ENCODE measurements around the gene CHPF2. TPM values are rescaled to one million over a fixed set of nuclear protein-coding genes. Genes with fewer than 3 reads are reported as not detected.
A peak's percentile ranks its signal among the peaks of the same experiment; 100 is the strongest.

CHPF2 gene, protein sequence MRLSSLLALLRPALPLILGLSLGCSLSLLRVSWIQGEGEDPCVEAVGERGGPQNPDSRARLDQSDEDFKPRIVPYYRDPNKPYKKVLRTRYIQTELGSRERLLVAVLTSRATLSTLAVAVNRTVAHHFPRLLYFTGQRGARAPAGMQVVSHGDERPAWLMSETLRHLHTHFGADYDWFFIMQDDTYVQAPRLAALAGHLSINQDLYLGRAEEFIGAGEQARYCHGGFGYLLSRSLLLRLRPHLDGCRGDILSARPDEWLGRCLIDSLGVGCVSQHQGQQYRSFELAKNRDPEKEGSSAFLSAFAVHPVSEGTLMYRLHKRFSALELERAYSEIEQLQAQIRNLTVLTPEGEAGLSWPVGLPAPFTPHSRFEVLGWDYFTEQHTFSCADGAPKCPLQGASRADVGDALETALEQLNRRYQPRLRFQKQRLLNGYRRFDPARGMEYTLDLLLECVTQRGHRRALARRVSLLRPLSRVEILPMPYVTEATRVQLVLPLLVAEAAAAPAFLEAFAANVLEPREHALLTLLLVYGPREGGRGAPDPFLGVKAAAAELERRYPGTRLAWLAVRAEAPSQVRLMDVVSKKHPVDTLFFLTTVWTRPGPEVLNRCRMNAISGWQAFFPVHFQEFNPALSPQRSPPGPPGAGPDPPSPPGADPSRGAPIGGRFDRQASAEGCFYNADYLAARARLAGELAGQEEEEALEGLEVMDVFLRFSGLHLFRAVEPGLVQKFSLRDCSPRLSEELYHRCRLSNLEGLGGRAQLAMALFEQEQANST
- 37.1 TPM for polyA plus RNA-seq (2012; ENCODE audit: insufficient read depth, insufficient read length, low read depth)

DNA sequence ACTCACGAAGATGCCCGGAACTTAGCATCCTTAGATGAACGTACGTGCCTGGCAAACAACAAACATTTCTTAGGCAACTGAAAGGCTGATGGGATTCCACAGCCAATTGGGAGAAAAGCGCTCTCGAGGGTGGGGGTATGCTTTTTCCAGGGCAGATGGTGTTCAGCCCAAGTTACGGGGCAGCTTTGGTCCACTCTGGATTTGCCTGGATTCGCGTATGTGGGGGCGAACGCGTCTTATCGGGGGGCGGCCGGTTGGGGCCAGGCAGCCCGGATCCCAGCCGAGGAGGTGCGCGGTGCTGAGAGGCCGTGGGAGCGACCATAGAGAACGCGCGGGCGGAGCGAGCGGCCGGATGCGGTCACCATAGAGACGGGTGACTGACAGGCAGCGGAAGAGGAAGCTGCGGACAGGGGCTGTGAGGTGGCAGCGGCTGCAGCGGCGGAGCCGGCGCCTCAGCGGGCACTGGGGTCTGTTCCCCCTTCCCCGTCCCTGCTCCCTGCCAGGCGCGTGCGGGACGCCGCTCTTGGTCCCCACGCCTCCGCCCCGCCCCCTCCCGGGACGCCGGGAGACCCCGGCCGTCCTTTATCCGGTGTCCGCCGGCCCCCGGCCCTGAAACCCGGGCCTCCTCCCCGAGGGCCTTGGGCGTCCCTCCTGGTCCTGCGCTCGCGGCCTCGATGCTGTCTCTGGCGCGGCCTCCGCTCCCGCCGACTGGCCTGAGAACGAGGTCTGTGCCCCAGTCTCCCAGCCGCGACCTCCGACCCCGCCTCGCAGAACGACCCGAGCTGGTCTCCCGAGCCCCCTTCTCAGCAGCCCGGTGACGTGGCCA is at the start of gene CHPF2:
Gene CHPF2, plus strand, starts transcription at position 393 of the 826 bp plus-strand sequence. CDS start 1,529 bp downstream, outside the sequence.
- Histone ChIP-seq H3K4me1 (peaks cover 6% of the 10 kb centered on the region), H3K27me3 (no peaks in the 10 kb centered on the region), H3K4me3 (ENCODE audit: low read depth, low read length) (peak within 1 kb of the TSS; percentile 98), H3K9me3 (no peaks in the 10 kb centered on the region), H3K36me3 (peaks cover 39% of the 10 kb centered on the region)
- DNase-seq: peak; percentile 94
- TF ChIP-seq, protein P1, sequence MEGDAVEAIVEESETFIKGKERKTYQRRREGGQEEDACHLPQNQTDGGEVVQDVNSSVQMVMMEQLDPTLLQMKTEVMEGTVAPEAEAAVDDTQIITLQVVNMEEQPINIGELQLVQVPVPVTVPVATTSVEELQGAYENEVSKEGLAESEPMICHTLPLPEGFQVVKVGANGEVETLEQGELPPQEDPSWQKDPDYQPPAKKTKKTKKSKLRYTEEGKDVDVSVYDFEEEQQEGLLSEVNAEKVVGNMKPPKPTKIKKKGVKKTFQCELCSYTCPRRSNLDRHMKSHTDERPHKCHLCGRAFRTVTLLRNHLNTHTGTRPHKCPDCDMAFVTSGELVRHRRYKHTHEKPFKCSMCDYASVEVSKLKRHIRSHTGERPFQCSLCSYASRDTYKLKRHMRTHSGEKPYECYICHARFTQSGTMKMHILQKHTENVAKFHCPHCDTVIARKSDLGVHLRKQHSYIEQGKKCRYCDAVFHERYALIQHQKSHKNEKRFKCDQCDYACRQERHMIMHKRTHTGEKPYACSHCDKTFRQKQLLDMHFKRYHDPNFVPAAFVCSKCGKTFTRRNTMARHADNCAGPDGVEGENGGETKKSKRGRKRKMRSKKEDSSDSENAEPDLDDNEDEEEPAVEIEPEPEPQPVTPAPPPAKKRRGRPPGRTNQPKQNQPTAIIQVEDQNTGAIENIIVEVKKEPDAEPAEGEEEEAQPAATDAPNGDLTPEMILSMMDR (IDR thresholded peaks at IDR 0.05; ENCODE audit: low read depth, low read length): no peak

DNA sequence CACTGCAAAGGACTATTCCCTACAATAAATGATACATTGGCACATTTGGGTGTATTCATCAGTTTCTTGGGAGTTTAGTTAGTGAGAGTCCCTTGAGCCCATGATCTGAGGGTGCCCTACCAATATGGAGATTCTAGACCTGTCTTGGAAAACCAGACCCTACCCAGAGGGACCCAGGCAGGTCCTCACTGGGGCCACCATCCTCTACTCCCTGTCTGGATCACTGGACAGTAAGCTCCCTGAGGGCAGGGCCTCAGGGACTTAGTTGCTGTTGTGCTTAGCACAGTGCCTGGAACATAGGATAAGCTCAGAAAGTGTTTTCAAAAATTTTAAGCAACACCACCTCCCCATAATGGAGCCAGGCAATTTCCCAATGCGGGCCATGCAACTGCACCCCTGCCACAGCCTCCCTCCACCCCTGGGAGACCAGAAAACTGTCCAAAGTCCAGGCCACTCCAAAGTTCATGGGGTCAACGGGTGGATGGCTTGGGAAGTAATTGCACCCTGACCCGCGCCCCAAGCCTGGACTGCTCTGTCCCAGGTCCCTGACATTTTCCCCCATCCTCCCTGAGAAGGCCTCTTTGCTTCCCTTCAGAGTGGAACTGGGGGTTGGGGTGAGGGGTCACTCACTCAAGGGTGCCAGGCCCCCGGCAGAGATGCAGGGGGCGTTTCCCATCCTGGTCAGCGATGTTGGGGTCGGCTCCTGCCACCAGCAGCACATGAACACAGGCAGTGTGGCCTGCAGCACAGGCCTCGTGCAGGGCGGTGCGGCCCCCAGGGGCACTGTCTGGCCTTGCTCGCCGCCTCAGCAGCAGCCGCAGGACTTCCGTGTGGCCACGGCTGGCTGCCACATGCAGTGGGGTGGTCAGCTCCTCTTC is 46.3 kb upstream of the CHPF2 start:
- Histone ChIP-seq H3K27me3 (no peaks in the 10 kb centered on the region), H3K36me3 (no peaks in the 10 kb centered on the region), H3K4me3 (ENCODE audit: low read depth, low read length) (no peak overlapping the region), H3K4me1 (no peaks in the 10 kb centered on the region), H3K9me3 (no peaks in the 10 kb centered on the region)
- TF ChIP-seq, protein P1 (IDR thresholded peaks at IDR 0.05; ENCODE audit: low read depth, low read length): no peak
- DNase-seq: no peak

DNA sequence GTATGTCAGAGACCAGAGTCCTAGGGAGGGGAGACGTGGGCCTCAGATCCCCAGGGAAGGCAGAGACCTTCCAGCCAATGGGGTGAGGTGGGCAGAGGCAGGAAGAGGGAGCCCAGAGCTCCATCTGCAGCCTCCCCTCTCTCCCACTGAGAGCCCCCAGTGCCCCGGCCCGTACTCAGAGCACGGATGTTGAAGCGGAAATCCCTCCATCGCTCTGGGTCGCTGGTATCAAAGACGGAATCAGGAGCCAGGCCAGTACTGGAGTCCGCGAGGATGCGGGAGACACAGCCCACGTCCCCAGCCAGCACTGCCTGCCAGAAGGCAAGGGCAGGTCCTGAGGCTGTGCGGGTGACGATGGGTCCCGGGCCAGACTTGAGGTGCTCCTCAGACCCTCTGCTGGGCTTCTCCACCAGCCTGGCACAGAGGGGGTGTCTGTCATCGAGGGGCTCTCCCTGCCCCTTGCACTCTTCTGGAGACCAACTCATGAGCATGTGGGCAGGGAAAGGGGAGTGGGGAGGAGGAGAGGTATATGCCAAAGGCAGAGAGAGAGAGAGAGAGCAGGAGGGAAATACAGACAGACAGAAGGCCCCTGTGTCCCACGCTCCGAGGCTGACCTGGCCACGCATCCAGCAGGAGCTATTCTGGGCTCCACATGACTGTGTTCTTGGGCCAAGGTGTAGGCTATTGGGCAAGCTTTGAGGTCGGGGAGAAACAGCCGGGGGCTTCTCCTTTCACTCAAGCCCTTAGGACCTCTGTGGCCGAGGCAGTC is 45.5 kb upstream of the CHPF2 start, which contains the start of gene ASB10:
Gene ASB10, minus strand, starts transcription at position 611 of the 769 bp plus-strand sequence. Its CDS starts 120 bp downstream, at position 491.
- Histone ChIP-seq H3K27me3 (no peaks in the 10 kb centered on the region), H3K4me3 (ENCODE audit: low read depth, low read length) (no peak within 1 kb of the TSS), H3K9me3 (no peaks in the 10 kb centered on the region), H3K36me3 (no peaks in the 10 kb centered on the region), H3K4me1 (no peaks in the 10 kb centered on the region)
- no peak for DNase-seq
- TF ChIP-seq, protein P1 (IDR thresholded peaks at IDR 0.05; ENCODE audit: low read depth, low read length): no peak

DNA sequence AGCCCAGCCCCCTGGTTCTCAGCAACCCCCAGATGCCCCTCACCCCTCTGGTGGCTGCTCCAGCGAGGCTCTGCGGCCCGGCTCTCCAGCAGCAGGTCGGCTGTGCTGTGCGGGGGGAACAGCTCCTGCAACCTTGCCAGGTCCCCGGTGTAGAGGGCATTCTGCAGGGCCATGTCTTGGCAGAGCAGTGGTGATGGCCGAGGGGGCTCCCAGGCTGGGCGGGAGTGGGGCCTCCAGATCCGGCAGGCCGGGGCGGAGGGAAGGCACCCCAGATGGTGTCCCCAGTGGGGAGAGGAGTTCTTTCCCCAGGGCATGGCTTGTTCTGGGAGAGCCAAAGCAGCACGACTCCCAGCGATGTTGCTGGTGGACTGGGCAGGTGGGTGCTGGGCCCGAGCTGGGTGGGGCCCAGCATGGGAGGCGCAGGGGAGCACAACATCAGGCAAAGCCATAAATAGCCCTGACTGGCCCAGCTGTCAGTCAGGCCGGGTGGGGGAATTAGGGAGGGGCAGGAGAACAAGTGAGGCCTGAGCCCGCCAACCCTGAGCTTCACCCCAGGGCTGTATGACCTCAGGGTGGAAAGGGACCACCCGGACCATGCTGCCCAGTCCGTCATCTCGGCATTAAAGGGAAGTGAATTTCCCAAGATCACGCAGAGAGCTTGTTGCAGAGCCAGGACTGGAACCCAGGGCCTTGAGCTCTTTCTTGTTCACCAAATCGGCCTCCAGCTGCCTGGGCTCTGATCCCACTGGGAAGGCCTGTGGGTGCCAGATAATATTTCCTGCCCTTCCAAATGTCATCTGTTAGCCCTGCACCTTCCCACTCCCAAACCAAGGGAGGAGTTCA is 44.7 kb upstream of the CHPF2 start:
- no peaks in the 10 kb centered on the region for H3K9me3 ChIP-seq
- no peaks in the 10 kb centered on the region for H3K4me1 ChIP-seq
- TF ChIP-seq, protein P1 (IDR thresholded peaks at IDR 0.05; ENCODE audit: low read depth, low read length): no peak
- no peaks in the 10 kb centered on the region for H3K36me3 ChIP-seq
- no peak for DNase-seq
- H3K4me3 ChIP-seq (ENCODE audit: low read depth, low read length): no peak overlapping the region
- H3K27me3 ChIP-seq: no peaks in the 10 kb centered on the region
